H1 (cell line): ENCODE results near the gene RFT1. TPM values are rescaled to one million over a fixed set of nuclear protein-coding genes. Genes with fewer than 3 reads are reported as not detected.

Source experiments
- CBX8 ChIP-seq: fragments of 300-800, 300-1000 bp; sonication (generic); IDR thresholded peaks from 2 replicates; pipeline ENCODE4 v1.7.1; 2016; ENCODE audit warnings: low read depth, low read length, borderline replicate concordance
- KDM4A ChIP-seq: IDR thresholded peaks from one replicate; pipeline ENCODE4 v1.7.1; 2012; ENCODE audit warnings: low read depth, mild to moderate bottlenecking, moderate library complexity, low read length, inconsistent platforms; ENCODE audit not compliant: severe bottlenecking
- TAF7 ChIP-seq: optimal IDR thresholded peaks from 2 replicates; pipeline ENCODE3; 2011; ENCODE audit warnings: low read depth, mild to moderate bottlenecking, inconsistent platforms, low read length, moderate library complexity, borderline replicate concordance
- polyA plus RNA-seq, 7 experiments: library from polyadenylated mRNA; depleted of rRNA in 3 of 7; stranded (reverse) in 5 of 7; unstranded in 2 of 7; fragments of >200 nt in 5 of 7; fragments of 200-250 nt in 2 of 7; gene quantifications; 1 replicate in 5 of 7; 2 replicates in 1 of 7; 4 replicates in 1 of 7; pipeline versions ENCODE4 v1.2.1 to v1.2.3, GENCODE V29; 2011 to 2013; ENCODE audit warnings: missing spikeins in 2 of 7, mixed read lengths in 2 of 7
- total RNA-seq: library from RNA; stranded (reverse); fragmentation: NEBNext Ultra II Directional; extraction: Animal tissue kit (Norgen Biotek cat#: 25700); gene quantifications from 2 replicates; pipeline ENCODE4 v1.2.1, GENCODE V29; 2021
- TF ChIP-seq, protein P1 (sequence below): IDR thresholded peaks from 2 replicates; pipeline ENCODE4 v1.6.1; 2012; ENCODE audit warnings: inconsistent platforms

RFT1 gene
- total and polyA plus RNA-seq, 2 of the 8 experiments (the other 6 are each of a cell fraction or from before 2014, with no cell fraction given) = 27.7 to 42.4 TPM

DNA sequence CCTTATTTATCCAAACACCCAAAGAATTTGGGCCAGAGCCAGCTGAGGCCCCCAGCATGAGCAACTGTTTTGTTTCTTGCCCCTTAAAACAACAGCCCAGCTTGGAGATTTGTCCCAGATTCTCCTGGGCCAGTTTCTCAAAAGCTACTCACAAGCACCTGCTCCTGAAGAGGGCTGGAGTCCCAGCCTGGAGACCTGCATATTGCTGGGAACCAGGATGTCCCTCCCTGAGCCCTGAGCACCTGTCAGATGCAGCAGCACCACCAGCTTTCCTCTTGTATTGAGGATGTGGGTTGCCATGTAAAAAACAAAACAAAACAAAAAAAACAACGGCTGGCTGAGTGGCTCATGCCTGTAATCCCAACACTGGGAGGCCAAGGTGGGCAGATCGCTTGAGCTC is 7.0 kb upstream of the RFT1 start (continued):
- TF ChIP-seq, protein P1, sequence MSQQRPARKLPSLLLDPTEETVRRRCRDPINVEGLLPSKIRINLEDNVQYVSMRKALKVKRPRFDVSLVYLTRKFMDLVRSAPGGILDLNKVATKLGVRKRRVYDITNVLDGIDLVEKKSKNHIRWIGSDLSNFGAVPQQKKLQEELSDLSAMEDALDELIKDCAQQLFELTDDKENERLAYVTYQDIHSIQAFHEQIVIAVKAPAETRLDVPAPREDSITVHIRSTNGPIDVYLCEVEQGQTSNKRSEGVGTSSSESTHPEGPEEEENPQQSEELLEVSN = no peak
- TF ChIP-seq KDM4A (no peak), CBX8 (no peak), TAF7 (no peak)
